ENCODE data around the gene SLC44A5. TPM values are rescaled to one million over a fixed set of nuclear protein-coding genes. Genes with fewer than 3 reads are reported as not detected.
"Not testable (repeated sequence)": the region's sequence is repeated elsewhere in the genome, so short reads cannot be mapped to it uniquely, and the experiment has no call there.

SLC44A5 gene
- total RNA-seq, 1 donor from 2014 or later: 0.69 TPM

GRCh38 chr1:75613916-75614315 lies 3.0 kb upstream of the SLC44A5 start:
- no peak for TF ChIP-seq CTCF (IDR thresholded peaks at IDR 0.05)
- no peaks in the 10 kb centered on the region for H3K9me3 Mint-ChIP-seq
- H3K4me1 Mint-ChIP-seq: peaks cover 21% of the 10 kb centered on the region
- intact Hi-C loops (cut with micrococcal nuclease): loop anchor here (10.0 kb wide), 1 partner anchor 171 kb away; the partner anchor contains the start of gene RABGGTB
- H3K27ac Mint-ChIP-seq: no peak overlapping the region
- POLR2A ChIA-PET: no interaction called here
- H3K4me3 Mint-ChIP-seq: no peak overlapping the region
- ATAC-seq (ENCODE audit: low read depth): no peak
- peaks cover 54% of the 10 kb centered on the region for H3K27me3 Mint-ChIP-seq
- CTCF ChIA-PET: interaction anchor here (1.8 to 1.9 kb wide), 2 partner anchors 18 to 348 kb away, joined by 5 to 6 read pairs; no protein-coding TSS in a partner anchor
- DNase-seq: no peak
- no peaks in the 10 kb centered on the region for H3K36me3 Mint-ChIP-seq (ENCODE audit: low read depth)

GRCh38 chr1:75612976-75613375 lies 2.1 kb upstream of the SLC44A5 start:
- intact Hi-C loops (cut with micrococcal nuclease): loop anchor here (10.0 kb wide), 1 partner anchor 172 kb away; the partner anchor contains the start of gene RABGGTB
- Mint-ChIP-seq H3K27ac (no peak overlapping the region), H3K36me3 (ENCODE audit: low read depth) (no peaks in the 10 kb centered on the region), H3K9me3 (peaks cover under 1% of the 10 kb centered on the region), H3K27me3 (peaks cover 49% of the 10 kb centered on the region), H3K4me1 (peaks cover 21% of the 10 kb centered on the region), H3K4me3 (no peak overlapping the region)
- CTCF ChIA-PET: interaction anchor here (1.8 to 1.9 kb wide), 2 partner anchors 19 to 347 kb away, joined by 5 to 6 read pairs; no protein-coding TSS in a partner anchor
- no peak for DNase-seq
- POLR2A ChIA-PET: no interaction called here
- TF ChIP-seq CTCF (IDR thresholded peaks at IDR 0.05): no peak
- no peak for ATAC-seq (ENCODE audit: low read depth)

DNA sequence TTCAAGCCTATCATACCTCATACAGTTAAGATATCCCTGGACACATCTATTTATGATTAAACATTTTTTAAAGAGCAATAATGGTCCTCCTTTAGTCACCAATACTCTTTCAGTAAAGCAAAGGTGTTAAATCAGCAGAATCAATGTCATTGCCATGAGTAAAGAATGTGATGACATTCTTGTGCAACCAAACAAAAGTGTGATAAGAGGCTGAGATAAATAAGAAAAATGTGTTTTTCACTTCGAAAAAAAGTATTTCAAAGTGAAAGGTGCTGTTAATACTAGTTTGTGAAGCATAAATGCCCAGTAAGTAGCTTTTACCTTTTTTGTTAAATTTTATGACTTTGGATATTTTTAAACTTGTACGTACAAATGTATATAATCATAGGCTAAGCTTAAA lies 8.4 kb downstream of the SLC44A5 start:
- POLR2A ChIA-PET: no interaction called here
- Mint-ChIP-seq H3K36me3 (ENCODE audit: low read depth) (no peaks in the 10 kb centered on the region), H3K27me3 (peaks cover 4% of the 10 kb centered on the region), H3K9me3 (peaks cover 5% of the 10 kb centered on the region), H3K4me1 (no peaks in the 10 kb centered on the region), H3K27ac (no peak overlapping the region), H3K4me3 (no peak overlapping the region)
- ATAC-seq (ENCODE audit: low read depth) (no peak), DNase-seq (no peak)
- no peak for TF ChIP-seq CTCF (IDR thresholded peaks at IDR 0.05)
- intact Hi-C loops (cut with micrococcal nuclease): no loop called here
- CTCF ChIA-PET: no interaction called here

GRCh38 chr1:75600781-75601180 lies 10.1 kb downstream of the SLC44A5 start:
- DNase-seq (no peak), ATAC-seq (ENCODE audit: low read depth) (no peak)
- Mint-ChIP-seq H3K36me3 (ENCODE audit: low read depth) (no peaks in the 10 kb centered on the region), H3K4me3 (no peak overlapping the region), H3K27ac (no peak overlapping the region), H3K9me3 (no peaks in the 10 kb centered on the region), H3K27me3 (peaks cover 6% of the 10 kb centered on the region), H3K4me1 (no peaks in the 10 kb centered on the region)
- intact Hi-C loops (cut with micrococcal nuclease): no loop called here
- POLR2A ChIA-PET: no interaction called here
- TF ChIP-seq CTCF (IDR thresholded peaks at IDR 0.05): no peak
- CTCF ChIA-PET: no interaction called here

GRCh38 chr1:75594327-75594726 lies 16.6 kb downstream of the SLC44A5 start:
- no peak overlapping the region for H3K27ac Mint-ChIP-seq
- H3K4me1 Mint-ChIP-seq: no peaks in the 10 kb centered on the region
- no peaks in the 10 kb centered on the region for H3K9me3 Mint-ChIP-seq
- H3K36me3 Mint-ChIP-seq (ENCODE audit: low read depth): no peaks in the 10 kb centered on the region
- H3K27me3 Mint-ChIP-seq: peaks cover 6% of the 10 kb centered on the region
- ATAC-seq (ENCODE audit: low read depth): no peak
- intact Hi-C loops (cut with micrococcal nuclease): no loop called here
- TF ChIP-seq CTCF (IDR thresholded peaks at IDR 0.05): no peak
- POLR2A ChIA-PET: no interaction called here
- CTCF ChIA-PET: no interaction called here
- DNase-seq: no peak
- no peak overlapping the region for H3K4me3 Mint-ChIP-seq

DNA sequence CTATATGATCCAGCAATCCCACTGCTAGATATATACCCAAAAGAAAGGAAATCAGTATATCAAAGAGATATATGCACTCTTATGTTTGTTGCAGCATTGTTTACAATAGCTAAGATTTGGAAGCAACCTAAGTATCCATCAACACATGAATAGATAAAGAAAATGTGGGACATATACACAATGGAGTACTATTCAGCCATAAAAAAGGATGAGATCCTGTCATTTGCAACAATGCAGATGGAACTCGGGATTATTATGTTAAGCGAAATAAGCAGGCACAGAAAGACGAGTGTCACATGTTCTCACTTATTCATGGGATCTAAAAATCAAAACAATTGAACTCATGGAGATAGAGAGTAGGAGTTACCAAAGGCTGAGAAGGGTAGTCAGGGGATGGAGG lies 17.5 kb downstream of the SLC44A5 start:
- DNase-seq; H3K36me3 Mint-ChIP-seq (ENCODE audit: low read depth); H3K27ac Mint-ChIP-seq; ATAC-seq (ENCODE audit: low read depth); H3K4me3 Mint-ChIP-seq; H3K9me3 Mint-ChIP-seq; POLR2A ChIA-PET; CTCF ChIA-PET; H3K4me1 Mint-ChIP-seq; intact Hi-C loops (cut with micrococcal nuclease); H3K27me3 Mint-ChIP-seq: not testable (repeated sequence)

Measured in activated B cell treated with CpG ODN at 0.5 μM for 24 hours (primary cell).